Measurements from ENCODE around the gene APCDD1.
"Not testable (repeated sequence)": the region's sequence is repeated elsewhere in the genome, so short reads cannot be mapped to it uniquely, and the experiment has no call there.

APCDD1 gene

DNA sequence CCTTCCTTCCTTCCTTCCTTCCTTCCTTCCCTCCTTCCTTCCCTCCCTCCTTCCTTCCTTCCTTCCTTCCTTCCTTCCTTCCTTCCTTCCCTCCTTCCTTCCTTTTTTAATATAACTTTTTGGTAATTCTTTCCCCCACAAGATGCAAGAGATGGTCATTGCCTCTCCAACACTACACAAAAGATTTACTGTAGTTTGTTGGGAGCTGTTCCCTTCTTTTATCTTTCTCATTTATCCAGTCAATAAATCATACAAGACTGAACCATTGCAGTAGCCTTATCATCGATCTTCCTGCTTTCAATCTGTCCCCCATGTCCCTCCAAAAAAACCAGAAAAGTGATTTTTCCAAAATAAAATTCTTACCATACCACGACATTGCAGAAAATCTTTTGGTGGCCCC, 8.2 kb downstream of the APCDD1 start:
- no peak for DNase-seq (ENCODE audit: low read depth in 3 of 3)

DNA sequence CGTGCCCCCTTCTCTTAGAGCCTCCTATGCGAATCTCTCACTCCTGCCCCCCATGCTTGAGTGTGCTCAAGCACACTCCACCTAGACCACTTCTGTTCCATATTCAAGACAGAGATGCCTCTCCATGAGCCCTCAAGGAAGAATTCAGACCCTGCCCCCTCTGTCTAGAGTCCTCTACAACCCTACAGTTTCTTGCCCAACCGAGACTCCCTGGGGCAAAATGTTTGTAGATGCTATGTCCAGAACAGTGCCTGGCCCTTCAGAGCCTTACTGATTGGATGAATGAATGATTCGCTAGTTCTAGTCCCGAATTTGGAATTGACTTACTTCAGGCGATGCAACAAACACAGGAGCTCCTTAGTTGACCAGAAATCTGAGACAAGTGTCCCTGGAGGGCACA, 8.7 kb downstream of the APCDD1 start:
- DNase-seq (ENCODE audit: low read depth in 3 of 3): no peak

DNA sequence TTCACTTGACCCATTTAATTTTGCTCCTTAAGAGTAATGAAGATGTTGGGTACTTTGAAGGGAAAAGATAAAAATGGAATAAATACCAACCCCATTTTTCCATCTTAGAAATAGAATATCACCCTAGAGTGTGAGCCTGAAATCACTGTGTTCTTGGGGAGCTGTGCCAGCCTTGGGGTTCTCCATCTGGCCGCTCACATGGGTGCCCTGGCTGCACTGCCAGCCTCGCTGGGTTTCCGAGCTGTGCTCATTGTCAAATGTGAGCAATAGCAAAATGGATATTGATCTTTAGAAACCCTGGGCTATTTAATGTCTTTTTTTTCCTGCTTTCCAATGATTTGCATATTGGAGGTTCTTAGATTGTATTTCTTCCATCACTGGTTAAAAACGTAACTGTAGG, 9.3 kb downstream of the APCDD1 start:
- DNase-seq (ENCODE audit: low read depth in 3 of 3): no peak

DNA sequence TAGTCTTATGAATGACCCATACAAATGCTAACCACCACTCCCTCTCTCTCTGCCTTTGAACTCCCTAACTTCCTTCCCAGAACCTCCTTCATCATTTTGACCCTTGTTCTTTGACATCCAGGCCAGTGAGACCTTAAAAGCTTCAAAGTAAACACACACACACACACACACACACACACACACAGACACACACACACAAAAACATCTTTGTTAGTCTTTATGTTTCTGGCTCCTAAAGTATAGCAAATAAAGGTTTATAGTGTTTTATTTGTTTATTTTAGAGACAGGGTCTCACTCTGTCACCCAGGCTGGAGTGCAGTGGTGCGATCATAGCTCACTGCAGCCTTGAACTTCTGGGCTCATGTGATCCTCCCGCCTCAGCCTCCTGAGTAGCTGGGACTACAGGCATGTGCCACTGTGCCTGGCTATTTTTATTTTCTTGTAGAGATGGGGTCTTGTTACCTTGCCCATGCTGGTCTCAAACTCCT, 9.8 kb downstream of the APCDD1 start:
- not testable (repeated sequence) for DNase-seq (ENCODE audit: low read depth in 3 of 3)

DNA sequence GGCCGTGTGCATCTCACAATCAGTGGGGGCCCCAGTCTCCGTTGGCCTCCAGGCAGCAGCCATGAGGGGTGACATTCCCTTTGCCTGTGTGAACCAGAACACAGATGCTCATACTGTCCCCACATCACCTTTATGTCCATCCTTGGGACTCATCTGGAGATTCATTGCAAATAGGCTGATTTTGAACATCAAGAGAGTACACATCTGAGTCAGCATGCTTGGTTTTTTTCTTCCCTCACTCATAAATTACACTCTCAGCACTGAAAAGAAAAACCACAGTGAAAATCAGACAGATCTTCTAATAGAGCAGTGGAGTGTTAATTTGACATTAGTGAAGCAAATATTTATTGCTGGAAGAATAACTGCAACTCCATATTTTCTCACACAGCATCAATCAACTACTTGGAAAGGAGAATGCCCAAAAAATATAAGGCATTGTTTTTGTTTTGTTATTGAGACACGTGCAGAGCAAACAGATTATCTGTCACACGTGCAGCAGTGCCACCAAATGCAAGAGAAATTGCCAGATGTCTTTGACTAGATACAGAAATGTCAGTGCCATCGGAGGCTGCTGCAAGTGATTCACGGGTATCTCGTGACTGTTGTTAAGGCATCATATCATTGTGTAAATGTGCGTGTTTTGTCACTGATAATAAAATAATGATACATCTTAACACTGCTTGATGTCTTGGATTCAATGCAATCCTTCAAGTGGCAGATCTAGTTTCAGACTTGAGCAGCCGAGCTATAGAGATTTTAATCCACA, 10.9 kb downstream of the APCDD1 start:
- DNase-seq (ENCODE audit: low read depth in 3 of 3): no peak

DNA sequence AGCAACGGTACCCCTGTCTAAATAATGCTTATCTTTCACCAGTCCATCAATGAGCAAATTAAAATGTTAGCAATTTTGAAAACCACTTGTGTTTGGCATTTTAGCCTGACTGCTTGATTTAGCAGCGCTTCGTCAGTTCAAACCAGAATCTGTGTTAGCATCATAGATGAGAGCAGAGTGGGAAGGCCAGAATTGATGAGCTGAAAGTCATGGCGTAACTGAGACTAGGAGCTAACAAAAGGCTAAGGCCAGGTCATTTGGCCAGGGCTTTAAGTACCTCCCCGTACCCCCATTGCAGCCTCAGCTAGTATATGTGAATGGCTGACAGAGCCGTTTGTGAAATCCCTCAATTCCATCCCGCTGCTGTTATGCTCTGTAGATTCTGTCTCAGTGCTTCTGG, 16.0 kb downstream of the APCDD1 start:
- DNase-seq (ENCODE audit: low read depth in 3 of 3): no peak

DNA sequence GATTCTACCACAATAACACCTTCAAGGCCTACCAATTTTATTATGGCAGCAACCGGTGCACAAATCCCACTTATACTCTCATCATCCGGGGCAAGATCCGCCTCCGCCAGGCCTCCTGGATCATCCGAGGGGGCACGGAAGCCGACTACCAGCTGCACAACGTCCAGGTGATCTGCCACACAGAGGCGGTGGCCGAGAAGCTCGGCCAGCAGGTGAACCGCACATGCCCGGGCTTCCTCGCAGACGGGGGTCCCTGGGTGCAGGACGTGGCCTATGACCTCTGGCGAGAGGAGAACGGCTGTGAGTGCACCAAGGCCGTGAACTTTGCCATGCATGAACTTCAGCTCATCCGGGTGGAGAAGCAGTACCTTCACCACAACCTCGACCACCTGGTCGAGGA, 17.1 kb downstream of the APCDD1 start:
- no peak for DNase-seq (ENCODE audit: low read depth in 3 of 3)

DNA sequence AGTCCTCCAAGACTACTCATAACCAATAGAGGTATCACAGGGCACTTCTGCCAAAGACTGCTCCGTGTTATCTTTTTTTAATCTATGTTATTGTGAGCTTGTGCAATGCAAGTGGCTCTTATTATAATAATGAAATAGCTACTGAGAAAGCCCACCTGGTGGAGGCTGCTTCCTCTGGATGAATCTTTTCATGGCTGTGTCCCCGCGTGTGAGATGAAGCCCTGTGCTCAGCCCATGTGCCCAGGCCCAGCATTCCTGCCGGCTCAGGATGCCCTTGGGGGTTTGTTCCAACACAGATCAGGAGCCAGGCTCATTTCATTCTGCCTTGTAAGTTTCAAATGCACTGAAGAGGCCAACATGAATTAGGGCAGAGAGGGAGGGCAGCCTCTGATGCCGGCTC, 18.7 kb downstream of the APCDD1 start:
- no peak for DNase-seq (ENCODE audit: low read depth in 3 of 3)

DNA sequence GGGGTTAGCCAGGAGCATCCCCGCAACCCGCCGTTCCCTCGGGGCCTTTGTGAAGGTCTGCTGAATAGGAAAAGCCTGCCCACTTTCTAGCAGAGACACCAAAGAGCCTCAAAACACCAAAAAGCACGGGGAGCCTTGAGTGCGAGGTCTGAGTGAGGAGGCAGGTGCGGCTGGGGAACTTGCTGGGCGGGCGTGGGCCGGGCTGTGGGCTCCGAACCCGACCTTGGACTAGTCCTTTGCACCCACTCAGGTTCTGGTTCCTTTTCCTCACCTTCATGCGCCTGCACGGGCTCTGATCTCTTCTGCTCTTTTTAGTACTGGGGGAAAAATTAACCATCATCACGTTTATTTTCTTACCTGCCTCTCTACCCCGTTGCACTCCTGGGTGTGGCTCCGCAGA, 19.9 kb downstream of the APCDD1 start:
- no peak for DNase-seq (ENCODE audit: low read depth in 3 of 3)

DNA sequence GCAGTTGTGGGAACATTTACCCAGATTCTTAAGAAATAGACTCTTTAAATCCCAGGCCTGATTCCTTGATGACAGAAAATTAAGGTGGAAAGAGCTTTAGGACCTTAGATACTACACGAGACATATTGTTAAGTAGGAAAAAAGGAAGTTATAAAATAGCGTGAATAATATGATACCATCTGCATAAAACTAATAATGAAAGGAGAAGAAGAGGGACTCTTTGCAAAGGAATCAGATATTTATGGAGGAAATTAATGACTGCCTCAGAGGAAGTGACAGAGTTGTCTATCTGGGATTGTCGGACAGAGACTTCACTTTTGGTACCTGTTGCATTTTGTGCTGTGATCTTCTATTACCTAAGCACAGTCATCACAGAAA, 20.8 kb downstream of the APCDD1 start:
- DNase-seq (ENCODE audit: low read depth in 3 of 3): no peak

DNA sequence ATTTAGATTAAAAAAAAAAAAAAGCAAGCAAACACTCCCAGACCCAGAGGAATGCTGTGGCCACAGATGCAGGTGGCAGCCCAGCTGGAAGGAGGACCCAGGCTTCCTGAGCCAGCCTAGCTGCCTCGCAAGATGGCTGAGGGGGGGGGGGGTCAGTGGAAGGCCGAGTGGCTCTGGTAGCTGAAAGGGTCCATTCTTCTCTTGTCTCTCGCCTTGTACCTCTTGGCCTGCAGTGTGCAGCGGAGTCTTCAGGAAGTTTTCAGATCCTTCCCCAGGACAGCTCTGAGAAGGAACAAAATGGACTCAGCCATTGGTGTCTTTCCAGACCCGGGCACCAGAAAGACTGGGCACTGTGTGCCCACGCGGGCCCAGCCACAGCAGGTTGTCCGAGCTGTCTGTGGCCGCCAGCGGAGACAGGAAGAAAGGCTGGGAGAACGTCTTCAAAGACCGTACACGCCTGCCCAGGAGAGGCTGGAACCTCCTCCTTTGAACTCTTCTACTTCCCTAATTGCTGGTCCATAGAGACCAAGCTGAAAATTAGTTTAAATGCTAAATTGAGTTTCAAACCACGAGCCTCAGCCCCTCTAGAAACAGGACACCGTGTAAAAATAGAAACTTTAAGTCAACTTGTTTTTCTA, 21.3 kb downstream of the APCDD1 start:
- DNase-seq (ENCODE audit: low read depth in 3 of 3): no peak

DNA sequence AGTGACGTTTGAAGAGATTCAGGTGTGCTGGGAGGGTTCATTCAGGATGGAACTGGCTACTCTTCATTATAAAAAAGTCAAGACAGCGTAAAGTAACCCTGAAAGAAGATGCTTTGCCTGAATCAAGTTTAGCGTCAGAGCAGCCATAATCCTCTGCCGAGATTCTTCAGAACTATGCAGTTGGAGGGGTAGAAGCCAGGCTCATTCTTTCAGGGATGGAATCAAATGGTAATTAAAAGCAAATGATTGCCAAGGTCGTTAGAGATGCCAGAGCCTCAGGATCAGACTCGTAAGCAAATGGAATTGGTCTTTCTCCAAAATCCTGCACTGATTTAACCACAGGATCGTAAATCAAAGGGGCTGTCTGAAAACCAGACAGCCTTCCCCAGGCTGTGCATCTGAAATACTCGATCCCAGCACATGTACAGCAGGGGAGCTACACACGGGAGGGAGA, 21.9 kb downstream of the APCDD1 start:
- DNase-seq (ENCODE audit: low read depth in 3 of 3): no peak

DNA sequence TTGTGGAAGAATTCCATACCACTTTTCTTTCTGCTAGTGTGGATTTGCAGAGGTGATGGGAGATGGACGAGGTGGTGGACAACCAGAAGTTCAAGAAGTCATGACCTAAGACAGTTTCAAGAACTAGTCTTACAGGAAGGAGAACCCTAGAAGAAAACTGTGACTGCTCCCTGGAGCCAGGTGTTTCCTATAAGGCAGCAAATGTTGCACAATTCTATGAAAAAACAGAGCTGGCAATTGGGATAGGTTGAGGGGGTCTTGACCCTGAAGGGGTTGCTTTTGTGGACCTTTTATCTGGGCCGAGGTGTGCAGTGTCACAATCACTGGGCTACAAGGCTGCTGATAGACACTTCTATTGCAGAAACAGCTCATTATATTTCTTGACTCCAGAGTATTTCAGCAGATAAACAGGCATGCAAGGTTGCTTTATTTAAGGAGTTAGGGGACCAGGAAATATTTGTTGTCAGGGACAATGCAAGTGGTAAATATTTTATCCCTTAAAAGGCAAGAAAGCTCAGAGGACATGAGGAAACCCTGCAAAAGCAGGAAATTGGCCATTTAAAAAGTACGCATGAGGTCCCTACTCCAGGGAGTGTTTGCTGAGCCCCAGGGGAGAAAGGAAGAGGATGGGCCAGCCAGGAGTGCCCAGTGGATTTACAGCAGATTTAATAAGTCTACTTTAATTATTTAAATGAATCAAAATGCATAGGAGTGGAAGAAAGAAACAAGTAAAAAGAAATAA, 22.9 kb downstream of the APCDD1 start:
- no peak for DNase-seq (ENCODE audit: low read depth in 3 of 3)

DNA sequence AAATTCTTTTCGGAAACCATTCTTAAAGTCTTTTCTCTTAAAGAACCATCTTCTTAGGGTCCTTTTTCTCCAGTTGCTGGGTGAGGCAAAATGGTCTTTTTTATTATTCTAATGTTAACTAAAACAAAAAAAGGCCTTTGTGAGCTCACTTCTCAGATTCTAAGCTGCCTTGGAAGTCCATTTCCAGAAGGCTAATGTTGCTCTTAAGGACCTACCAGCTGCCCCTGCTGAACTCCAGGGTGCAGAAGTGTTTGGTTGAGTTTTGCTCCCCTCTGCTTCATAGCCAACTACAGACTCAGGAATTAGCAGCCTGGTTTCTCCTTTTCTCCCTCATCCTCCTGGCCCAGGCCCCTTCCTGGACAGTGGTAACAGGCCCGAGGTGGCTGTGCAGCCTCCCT, 23.4 kb downstream of the APCDD1 start:
- DNase-seq (ENCODE audit: low read depth in 3 of 3): no peak

DNA sequence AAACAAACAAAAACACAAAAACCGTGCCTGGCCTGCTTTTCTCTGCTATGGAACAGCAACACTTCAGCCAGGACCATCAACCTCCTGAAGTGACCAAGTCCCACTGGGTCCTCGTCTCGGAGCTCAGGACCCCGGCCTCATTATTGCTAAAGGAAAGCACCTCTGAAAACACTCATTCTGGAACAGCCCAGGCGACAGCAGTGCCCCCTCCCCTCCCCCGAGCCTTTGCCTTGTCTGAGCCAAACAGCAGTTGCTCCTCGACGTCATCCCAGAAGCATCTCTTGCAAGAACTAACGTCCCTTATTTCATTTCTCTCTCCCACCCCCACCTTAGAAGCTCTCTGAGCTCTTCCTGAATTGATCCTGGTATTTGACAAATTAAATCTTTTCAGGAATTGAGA, 27.4 kb downstream of the APCDD1 start:
- DNase-seq (ENCODE audit: low read depth in 3 of 3): no peak

DNA sequence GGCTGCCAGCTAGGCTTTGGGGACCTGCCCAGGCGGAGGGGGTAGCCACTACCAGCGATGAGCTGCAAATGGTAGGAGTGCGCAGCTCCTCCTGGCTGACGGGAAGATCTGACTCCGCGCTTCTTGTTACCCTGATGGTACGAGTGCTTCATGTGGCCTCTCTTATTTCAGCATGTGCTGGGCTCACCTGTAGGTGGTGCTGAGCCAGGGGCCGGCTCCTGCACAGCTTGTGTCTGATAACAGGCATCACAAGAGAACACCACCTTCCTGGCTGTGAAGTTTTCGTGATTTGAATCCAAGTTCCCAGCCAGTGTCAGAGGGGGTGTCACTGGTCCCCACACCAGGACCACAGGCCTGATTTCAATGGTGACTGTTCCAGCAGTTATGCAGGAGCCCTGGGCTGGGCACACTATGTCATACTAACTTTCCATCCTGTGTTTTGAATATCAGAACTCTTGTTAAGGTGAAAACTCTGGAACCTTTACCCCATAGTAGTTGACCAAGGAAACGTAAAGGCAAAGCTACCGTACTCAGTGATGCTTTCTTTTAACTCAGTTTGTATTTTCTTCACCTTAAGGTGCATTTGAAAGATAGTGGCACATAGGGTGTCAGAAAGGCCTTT, 28.0 kb downstream of the APCDD1 start:
- DNase-seq (ENCODE audit: low read depth in 3 of 3): no peak

DNA sequence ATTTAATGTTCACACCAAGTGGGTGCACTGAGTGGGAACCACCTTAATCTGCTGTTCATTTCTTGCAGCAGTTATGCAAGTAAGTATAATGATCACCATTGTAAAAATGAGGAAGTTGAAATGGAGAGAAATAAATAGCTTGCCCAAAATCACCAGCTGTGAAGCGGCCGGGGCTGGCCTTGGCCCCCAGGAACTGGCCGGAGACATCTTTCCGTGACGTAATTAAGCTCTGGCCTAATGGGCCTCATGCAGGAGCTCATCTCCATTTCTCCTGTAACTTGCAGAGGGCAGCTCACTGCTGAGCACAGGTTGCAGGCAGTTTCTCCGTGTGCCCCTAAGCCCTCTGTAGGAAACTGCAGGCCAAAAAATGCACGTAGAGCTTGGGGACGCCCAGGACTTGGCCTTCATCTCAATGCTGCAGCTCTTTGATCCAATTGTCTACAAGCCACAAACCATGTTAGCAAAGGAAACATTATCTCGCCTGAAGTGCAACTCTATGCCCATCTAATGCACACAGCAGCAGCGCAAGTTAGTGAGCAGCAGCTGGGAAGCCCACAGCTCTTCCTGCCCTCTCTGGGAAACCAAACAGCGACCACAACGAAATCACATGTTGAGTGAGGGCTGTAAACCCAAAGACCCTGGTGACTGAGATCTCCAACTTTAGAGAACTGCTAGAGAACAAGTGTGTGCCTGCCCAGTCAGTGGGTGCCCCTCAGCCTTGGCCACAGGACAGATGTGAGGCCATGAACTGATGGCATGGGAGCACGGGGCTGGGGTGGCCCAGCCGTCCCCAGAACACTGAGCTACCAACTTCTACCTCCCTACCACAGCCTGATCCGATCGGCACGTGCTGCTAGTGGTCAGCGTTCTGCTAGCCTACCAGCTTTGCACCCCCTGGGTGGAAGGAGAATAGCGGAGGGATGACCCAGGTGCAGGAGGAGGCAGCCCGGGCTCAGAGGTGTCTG, 28.8 kb downstream of the APCDD1 start:
- DNase-seq (ENCODE audit: low read depth in 3 of 3): no peak

DNA sequence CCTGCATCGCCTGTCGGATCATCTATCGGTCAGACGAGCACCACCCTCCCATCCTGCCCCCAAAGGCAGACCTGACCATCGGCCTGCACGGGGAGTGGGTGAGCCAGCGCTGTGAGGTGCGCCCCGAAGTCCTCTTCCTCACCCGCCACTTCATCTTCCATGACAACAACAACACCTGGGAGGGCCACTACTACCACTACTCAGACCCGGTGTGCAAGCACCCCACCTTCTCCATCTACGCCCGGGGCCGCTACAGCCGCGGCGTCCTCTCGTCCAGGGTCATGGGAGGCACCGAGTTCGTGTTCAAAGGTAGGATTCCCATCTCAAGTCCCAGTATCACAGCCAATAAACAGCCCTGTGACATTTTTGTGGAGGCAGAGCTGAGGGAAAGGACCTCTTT, 31.0 kb downstream of the APCDD1 start:
- DNase-seq (ENCODE audit: low read depth in 3 of 3): no peak

DNA sequence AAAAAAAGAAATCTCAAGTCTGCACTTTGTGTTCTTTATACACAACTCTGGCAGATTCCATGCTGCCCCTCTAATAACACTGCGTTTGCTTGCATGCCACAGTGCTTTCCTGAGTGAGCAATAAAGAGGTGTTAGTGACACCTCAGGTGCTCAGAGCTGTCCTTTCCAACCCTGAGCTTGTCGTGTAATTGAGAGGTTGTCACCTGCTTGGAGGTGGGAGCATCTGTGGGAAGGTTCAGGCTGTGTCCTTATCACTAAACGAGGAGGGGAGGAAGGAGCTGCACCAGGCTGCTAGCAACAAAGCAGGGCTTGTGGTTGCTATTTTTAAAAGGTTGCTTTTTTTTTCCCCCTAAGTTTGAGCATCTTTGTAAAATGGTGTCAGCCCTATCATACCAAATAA, 31.9 kb downstream of the APCDD1 start:
- no peak for DNase-seq (ENCODE audit: low read depth in 3 of 3)

DNA sequence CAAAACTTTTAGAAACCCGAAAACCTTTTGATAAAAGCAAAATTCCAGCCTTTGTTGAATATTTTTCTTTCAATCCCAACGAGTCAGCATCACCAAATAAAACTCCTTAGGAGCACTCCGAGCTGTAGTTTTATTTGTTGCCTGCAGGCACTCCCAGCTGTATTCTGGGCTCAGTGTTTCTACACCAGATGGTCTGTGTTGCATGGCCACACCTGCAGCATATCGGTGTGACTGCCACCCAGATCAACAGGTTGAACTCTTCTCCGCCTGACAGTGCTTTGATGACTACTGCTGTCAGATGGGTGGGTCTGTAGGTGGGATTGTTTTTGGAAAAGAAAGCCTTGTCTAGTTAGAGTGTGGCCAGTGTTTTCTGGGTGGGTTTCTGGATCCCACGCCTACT, 32.7 kb downstream of the APCDD1 start:
- no peak for DNase-seq (ENCODE audit: low read depth in 3 of 3)

DNA sequence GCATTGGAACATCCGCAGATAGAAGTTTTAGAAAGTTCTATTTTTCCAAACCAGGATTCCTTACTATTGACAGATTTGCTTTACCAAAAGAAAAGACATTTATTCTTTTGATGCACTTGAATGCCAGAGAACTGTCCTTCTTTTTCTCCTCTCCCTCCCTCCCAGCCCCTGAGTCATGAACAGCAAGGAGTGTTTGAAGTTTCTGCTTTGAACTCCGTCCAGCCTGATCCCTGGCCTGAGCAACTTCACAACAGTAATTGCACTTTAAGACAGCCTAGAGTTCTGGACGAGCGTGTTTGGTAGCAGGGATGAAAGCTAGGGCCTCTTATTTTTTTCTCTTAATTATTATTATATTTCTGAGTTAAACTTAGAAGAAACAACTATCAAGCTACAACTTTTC, 33.6 kb downstream of the APCDD1 start:
- no peak for DNase-seq (ENCODE audit: low read depth in 3 of 3)
